ENCODE data around the gene NFYC. TPM values are rescaled to one million over a fixed set of nuclear protein-coding genes. Genes with fewer than 3 reads are reported as not detected.

The NFYC gene
- total and polyA plus RNA-seq, 2 experiments from 2014 or later: 23.7 to 28.3 TPM

DNA sequence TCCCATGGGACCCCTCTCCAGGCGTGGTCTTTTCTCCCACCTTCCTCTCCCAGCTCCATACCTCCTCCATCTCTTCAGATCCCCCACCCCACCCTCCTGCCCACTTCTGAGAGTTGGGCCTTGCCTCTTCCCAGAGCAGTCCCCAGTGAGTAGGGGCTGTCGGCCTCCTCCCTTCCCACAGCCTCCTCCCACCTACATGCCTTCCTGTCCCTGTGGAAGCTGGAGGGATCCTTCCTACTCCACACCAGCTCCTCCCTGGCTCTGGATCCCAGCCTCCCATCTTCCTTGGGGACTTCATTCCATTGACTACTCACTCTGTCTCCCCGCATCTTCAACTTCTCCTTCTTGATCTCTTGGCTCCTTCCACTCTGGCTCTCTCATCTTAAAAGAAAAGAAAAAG is 116.9 kb downstream of the NFYC start:
- H3K9me3 ChIP-seq (ENCODE audit: low read depth): no peaks in the 10 kb centered on the region
- H3K36me3 ChIP-seq (ENCODE audit: low read depth): no peaks in the 10 kb centered on the region
- no peak overlapping the region for H3K27ac ChIP-seq
- DNase-seq: no peak
- H3K79me2 ChIP-seq (ENCODE audit: insufficient read depth): no peaks in the 10 kb centered on the region
- no peaks in the 10 kb centered on the region for H3F3A ChIP-seq (ENCODE audit: insufficient read depth)
- no peak for TF ChIP-seq EZH2 (IDR thresholded peaks at IDR 0.05; ENCODE audit: insufficient read depth, poor library complexity, severe bottlenecking)
- TF ChIP-seq EZH2phosphoT487 (IDR thresholded peaks at IDR 0.05; ENCODE audit: insufficient read depth, low read depth): no peak
- H3K4me2 ChIP-seq (ENCODE audit: unreplicated experiment): no peak overlapping the region
- no peak overlapping the region for H3K9ac ChIP-seq
- H3K27me3 ChIP-seq (replicated peaks; ENCODE audit: insufficient read depth): peaks cover 10% of the 10 kb centered on the region; the same call in 1 of the 2 replicates
- in situ Hi-C loops (cut with MboI): no loop called here
- no peaks in the 10 kb centered on the region for H3K4me1 ChIP-seq (ENCODE audit: insufficient read depth)
- H3K9me2 ChIP-seq (ENCODE audit: insufficient read depth): no peaks in the 10 kb centered on the region
- WGBS, 2 experiments (ENCODE audit: low coverage in 1 of 2, low lambda C conversion rate in 2 of 2, missing lambda C conversion rate in 2 of 2): 51 to 85% methylated on average over 2 to 3 of the region's 3 CpGs
- H4K20me1 ChIP-seq (ENCODE audit: insufficient read depth): no peaks in the 10 kb centered on the region
- H3K4me3 ChIP-seq: no peak overlapping the region
- H2AFZ ChIP-seq: no peak overlapping the region

DNA sequence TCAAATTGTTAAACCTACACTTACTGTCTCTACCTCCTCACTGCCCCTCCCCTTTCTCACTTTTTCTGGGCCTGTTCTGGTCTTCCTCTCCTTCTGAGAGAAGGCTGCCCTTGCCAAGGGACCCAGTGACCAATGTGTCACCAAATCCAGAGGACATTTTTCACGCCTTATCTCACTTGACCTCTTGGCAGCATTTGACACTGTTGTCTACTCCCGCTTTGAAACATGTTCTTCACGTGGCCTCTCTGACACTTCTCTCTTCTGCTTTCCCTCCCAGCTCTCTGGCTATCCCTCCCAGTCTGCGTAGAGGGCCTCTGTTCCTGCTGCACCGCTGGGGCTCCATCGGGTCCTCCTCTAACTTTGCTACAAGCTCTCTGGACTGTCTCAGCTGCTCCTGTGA is 117.4 kb downstream of the NFYC start:
- in situ Hi-C loops (cut with MboI): no loop called here
- DNase-seq: no peak
- no peak overlapping the region for H2AFZ ChIP-seq
- peaks cover 10% of the 10 kb centered on the region; the same call in 1 of the 2 replicates for H3K27me3 ChIP-seq (replicated peaks; ENCODE audit: insufficient read depth)
- H3K9me2 ChIP-seq (ENCODE audit: insufficient read depth): no peaks in the 10 kb centered on the region
- no peaks in the 10 kb centered on the region for H3K9me3 ChIP-seq (ENCODE audit: low read depth)
- no peaks in the 10 kb centered on the region for H3K4me1 ChIP-seq (ENCODE audit: insufficient read depth)
- no peaks in the 10 kb centered on the region for H3F3A ChIP-seq (ENCODE audit: insufficient read depth)
- 68 to 72% methylated on average over 6 of the region's 6 CpGs for WGBS, 2 experiments (ENCODE audit: low coverage in 1 of 2, low lambda C conversion rate in 2 of 2, missing lambda C conversion rate in 2 of 2)
- TF ChIP-seq EZH2phosphoT487 (IDR thresholded peaks at IDR 0.05; ENCODE audit: insufficient read depth, low read depth) (no peak), EZH2 (IDR thresholded peaks at IDR 0.05; ENCODE audit: insufficient read depth, poor library complexity, severe bottlenecking) (no peak)
- H3K79me2 ChIP-seq (ENCODE audit: insufficient read depth): no peaks in the 10 kb centered on the region
- H3K4me3 ChIP-seq: no peak overlapping the region
- H3K9ac ChIP-seq: no peak overlapping the region
- H3K36me3 ChIP-seq (ENCODE audit: low read depth): no peaks in the 10 kb centered on the region
- no peak overlapping the region for H3K27ac ChIP-seq
- H4K20me1 ChIP-seq (ENCODE audit: insufficient read depth): no peaks in the 10 kb centered on the region
- H3K4me2 ChIP-seq (ENCODE audit: unreplicated experiment): no peak overlapping the region

DNA sequence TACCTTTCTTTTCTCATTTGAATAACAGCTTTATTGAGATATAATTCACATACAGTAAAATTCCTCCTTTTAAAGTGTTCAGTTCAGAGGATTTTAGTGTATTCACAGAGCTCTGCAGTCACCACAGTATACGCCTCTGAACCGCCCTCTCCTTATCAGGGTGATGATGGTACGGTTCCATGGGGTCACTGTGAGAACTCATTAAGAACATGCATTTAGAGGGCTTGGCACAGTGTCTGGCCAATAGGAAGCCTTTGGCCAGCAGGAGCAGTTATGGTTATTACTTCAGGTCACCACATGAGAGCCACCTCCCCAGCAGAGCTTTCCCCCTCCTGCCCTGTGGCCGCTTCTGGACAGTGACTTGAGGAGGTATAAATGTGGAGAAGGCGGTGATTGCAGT is 119.4 kb downstream of the NFYC start:
- TF ChIP-seq EZH2 (IDR thresholded peaks at IDR 0.05; ENCODE audit: insufficient read depth, poor library complexity, severe bottlenecking): no peak
- TF ChIP-seq EZH2phosphoT487 (IDR thresholded peaks at IDR 0.05; ENCODE audit: insufficient read depth, low read depth): no peak
- no peaks in the 10 kb centered on the region for H3K79me2 ChIP-seq (ENCODE audit: insufficient read depth)
- H2AFZ ChIP-seq: no peak overlapping the region
- no peak overlapping the region for H3K4me2 ChIP-seq (ENCODE audit: unreplicated experiment)
- no peak overlapping the region for H3K27ac ChIP-seq
- 76 to 79% methylated on average over 5 of the region's 5 CpGs for WGBS, 2 experiments (ENCODE audit: low coverage in 1 of 2, low lambda C conversion rate in 2 of 2, missing lambda C conversion rate in 2 of 2)
- H3K9me3 ChIP-seq (ENCODE audit: low read depth): no peaks in the 10 kb centered on the region
- H4K20me1 ChIP-seq (ENCODE audit: insufficient read depth): no peaks in the 10 kb centered on the region
- DNase-seq: no peak
- H3K36me3 ChIP-seq (ENCODE audit: low read depth): no peaks in the 10 kb centered on the region
- in situ Hi-C loops (cut with MboI): no loop called here
- peaks cover 13% of the 10 kb centered on the region; the same call in 1 of the 2 replicates for H3K27me3 ChIP-seq (replicated peaks; ENCODE audit: insufficient read depth)
- no peak overlapping the region for H3K4me3 ChIP-seq
- H3K4me1 ChIP-seq (ENCODE audit: insufficient read depth): no peaks in the 10 kb centered on the region
- no peaks in the 10 kb centered on the region for H3K9me2 ChIP-seq (ENCODE audit: insufficient read depth)
- H3F3A ChIP-seq (ENCODE audit: insufficient read depth): no peaks in the 10 kb centered on the region
- H3K9ac ChIP-seq: no peak overlapping the region

DNA sequence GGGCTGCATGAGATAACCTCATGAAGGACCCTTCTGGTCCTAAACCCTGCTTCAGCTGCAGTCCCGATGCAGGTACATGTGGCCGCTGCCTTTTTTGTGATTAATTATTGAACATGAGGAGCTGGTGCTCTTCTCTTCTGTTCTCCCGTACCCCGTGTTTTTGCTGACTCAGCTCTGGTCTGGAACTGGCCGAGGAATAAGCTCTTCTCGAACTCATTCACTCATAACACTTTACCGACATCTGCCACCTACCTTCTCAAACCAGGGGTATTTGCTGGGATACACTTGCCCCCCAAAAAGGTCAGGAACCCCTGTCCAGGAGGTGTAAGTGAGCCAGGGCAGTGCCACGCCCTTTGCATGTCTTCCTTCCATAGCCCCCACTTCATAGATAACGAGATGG is 123.9 kb downstream of the NFYC start:
- no peaks in the 10 kb centered on the region for H3K36me3 ChIP-seq (ENCODE audit: low read depth)
- H3K27ac ChIP-seq: no peak overlapping the region
- no peak for DNase-seq
- no peak overlapping the region for H3K4me2 ChIP-seq (ENCODE audit: unreplicated experiment)
- in situ Hi-C loops (cut with MboI): no loop called here
- peaks cover 26% of the 10 kb centered on the region for H3K27me3 ChIP-seq (replicated peaks; ENCODE audit: insufficient read depth)
- WGBS, 2 experiments (ENCODE audit: low coverage in 1 of 2, low lambda C conversion rate in 2 of 2, missing lambda C conversion rate in 2 of 2): 62 to 66% methylated on average over 8 to 9 of the region's 9 CpGs
- no peaks in the 10 kb centered on the region for H3K4me1 ChIP-seq (ENCODE audit: insufficient read depth)
- H3K4me3 ChIP-seq: no peak overlapping the region
- no peaks in the 10 kb centered on the region for H4K20me1 ChIP-seq (ENCODE audit: insufficient read depth)
- no peaks in the 10 kb centered on the region for H3K9me2 ChIP-seq (ENCODE audit: insufficient read depth)
- H3K9me3 ChIP-seq (ENCODE audit: low read depth): no peaks in the 10 kb centered on the region
- no peaks in the 10 kb centered on the region for H3F3A ChIP-seq (ENCODE audit: insufficient read depth)
- H2AFZ ChIP-seq: no peak overlapping the region
- no peaks in the 10 kb centered on the region for H3K79me2 ChIP-seq (ENCODE audit: insufficient read depth)
- TF ChIP-seq EZH2phosphoT487 (IDR thresholded peaks at IDR 0.05; ENCODE audit: insufficient read depth, low read depth): no peak
- TF ChIP-seq EZH2 (IDR thresholded peaks at IDR 0.05; ENCODE audit: insufficient read depth, poor library complexity, severe bottlenecking): no peak
- H3K9ac ChIP-seq: no peak overlapping the region

DNA sequence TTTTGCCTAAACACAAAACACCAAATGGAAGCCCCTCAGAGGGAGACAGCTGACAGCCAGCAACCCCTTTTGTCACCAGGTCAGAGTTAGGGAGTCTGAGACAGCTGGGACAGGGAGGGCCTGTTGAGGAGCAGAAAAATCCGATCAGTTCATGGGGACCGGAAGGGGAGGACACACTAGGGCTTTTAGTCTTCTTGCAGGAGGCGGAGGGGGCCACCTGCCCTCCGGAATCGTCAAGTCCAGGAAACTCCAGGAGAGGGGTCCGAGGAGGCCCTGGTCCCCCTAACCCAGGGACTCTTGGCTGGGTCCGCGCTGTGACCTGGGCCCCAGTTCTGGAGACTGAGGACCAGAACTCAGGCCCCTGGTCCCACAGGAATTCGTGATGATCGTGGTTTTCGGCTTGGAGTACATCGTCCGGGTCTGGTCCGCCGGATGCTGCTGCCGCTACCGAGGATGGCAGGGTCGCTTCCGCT is 126.3 kb downstream of the NFYC start:
- no peaks in the 10 kb centered on the region for H3K9me2 ChIP-seq (ENCODE audit: insufficient read depth)
- TF ChIP-seq EZH2 (IDR thresholded peaks at IDR 0.05; ENCODE audit: insufficient read depth, poor library complexity, severe bottlenecking): no peak
- TF ChIP-seq EZH2phosphoT487 (IDR thresholded peaks at IDR 0.05; ENCODE audit: insufficient read depth, low read depth): no peak
- H3F3A ChIP-seq (ENCODE audit: insufficient read depth): no peaks in the 10 kb centered on the region
- WGBS, 2 experiments (ENCODE audit: low coverage in 1 of 2, low lambda C conversion rate in 2 of 2, missing lambda C conversion rate in 2 of 2): 33 to 37% methylated on average over 17 to 19 of the region's 19 CpGs
- no peaks in the 10 kb centered on the region for H3K79me2 ChIP-seq (ENCODE audit: insufficient read depth)
- no peak overlapping the region for H3K4me2 ChIP-seq (ENCODE audit: unreplicated experiment)
- H3K9me3 ChIP-seq (ENCODE audit: low read depth): no peaks in the 10 kb centered on the region
- H3K4me3 ChIP-seq: no peak overlapping the region
- no peak for DNase-seq
- H3K27ac ChIP-seq: no peak overlapping the region
- in situ Hi-C loops (cut with MboI): no loop called here
- no peaks in the 10 kb centered on the region for H3K36me3 ChIP-seq (ENCODE audit: low read depth)
- no peaks in the 10 kb centered on the region for H3K4me1 ChIP-seq (ENCODE audit: insufficient read depth)
- H4K20me1 ChIP-seq (ENCODE audit: insufficient read depth): no peaks in the 10 kb centered on the region
- no peak overlapping the region; the same call in 1 of the 2 replicates for H2AFZ ChIP-seq
- H3K27me3 ChIP-seq (replicated peaks; ENCODE audit: insufficient read depth): peaks cover 16% of the 10 kb centered on the region
- no peak overlapping the region for H3K9ac ChIP-seq
